Activated T-helper 9 cell treated with anti-CD3 and anti-CD28 coated beads, Interleukin-2, amount 50 U/mL, for 16 hours (primary cell): ENCODE data around the gene DCAF8L2.
"Not testable (repeated sequence)": the region's sequence is repeated elsewhere in the genome, so short reads cannot be mapped to it uniquely, and the experiment has no call there.

Source experiments
- DNase-seq: peaks from one replicate; pipeline ENCODE4 v3.0.0-alpha.2; 2020; ENCODE audit warnings: low read depth

The DCAF8L2 gene

GRCh38 chrX:27679281-27679680, 89.1 kb downstream of the DCAF8L2 start:
- no peak for DNase-seq

- no peak for DNase-seq
Observed at GRCh38 chrX:27680726-27681125, 90.6 kb downstream of the DCAF8L2 start.

- DNase-seq, result not testable (repeated sequence)
Observed at GRCh38 chrX:27683566-27684208, 93.5 kb downstream of the DCAF8L2 start.

- DNase-seq, result no peak
Observed at GRCh38 chrX:27694667-27695066, 104.5 kb downstream of the DCAF8L2 start.

GRCh38 chrX:27706526-27706925, 116.4 kb downstream of the DCAF8L2 start:
- no peak for DNase-seq

GRCh38 chrX:27715610-27716009, 125.5 kb downstream of the DCAF8L2 start:
- DNase-seq, result no peak

GRCh38 chrX:27728291-27728690, 138.1 kb downstream of the DCAF8L2 start:
- DNase-seq, result no peak

GRCh38 chrX:27731962-27732361, 141.8 kb downstream of the DCAF8L2 start:
- no peak for DNase-seq

- DNase-seq, result no peak
Observed at GRCh38 chrX:27735914-27736313, 145.8 kb downstream of the DCAF8L2 start.

- no peak for DNase-seq
Observed at GRCh38 chrX:27740933-27741332, 150.8 kb downstream of the DCAF8L2 start.

GRCh38 chrX:27743521-27743920, 153.4 kb downstream of the DCAF8L2 start:
- not testable (repeated sequence) for DNase-seq

GRCh38 chrX:27746516-27746915, 156.4 kb downstream of the DCAF8L2 start:
- DNase-seq, result no peak

- not testable (repeated sequence) for DNase-seq
Observed at GRCh38 chrX:27750298-27750697, 160.2 kb downstream of the DCAF8L2 start.

- no peak for DNase-seq
Observed at GRCh38 chrX:27751976-27752375, 161.8 kb downstream of the DCAF8L2 start.

- DNase-seq, result no peak
Observed at GRCh38 chrX:27765718-27766117, 175.6 kb downstream of the DCAF8L2 start.

- DNase-seq, result no peak
Observed at GRCh38 chrX:27767387-27767786, 177.2 kb downstream of the DCAF8L2 start.

GRCh38 chrX:27775984-27776383, 185.8 kb downstream of the DCAF8L2 start:
- DNase-seq, result no peak

GRCh38 chrX:27796640-27797257, 206.6 kb downstream of the DCAF8L2 start:
- DNase-seq, result no peak

- no peak for DNase-seq
Observed at GRCh38 chrX:27797575-27797974, 207.4 kb downstream of the DCAF8L2 start.
